Stimulated activated CD4-positive, alpha-beta T cell treated with anti-CD3 and anti-CD28 coated beads, Interleukin-15, amount 100 ng/mL, for 48 hours (primary cell): ENCODE measurements around the gene AOPEP.
A peak's percentile ranks its signal among the peaks of the same experiment; 100 is the strongest.

Experiments
- DNase-seq, 2 donors: peaks; one replicate each; pipeline ENCODE4 v3.0.0-alpha.2; 2020; ENCODE audit warnings: low read depth in 2 of 2

Gene AOPEP

GRCh38 chr9:94896512-94896911 is 170.0 kb downstream of the AOPEP start:
- DNase-seq: no peak

GRCh38 chr9:94899464-94900221 is 173.1 kb downstream of the AOPEP start:
- DNase-seq: no peak

GRCh38 chr9:94900222-94901018 is 173.9 kb downstream of the AOPEP start:
- no peak for DNase-seq

- DNase-seq: no peak
Measured at GRCh38 chr9:94901019-94901363, 174.5 kb downstream of the AOPEP start.

DNA sequence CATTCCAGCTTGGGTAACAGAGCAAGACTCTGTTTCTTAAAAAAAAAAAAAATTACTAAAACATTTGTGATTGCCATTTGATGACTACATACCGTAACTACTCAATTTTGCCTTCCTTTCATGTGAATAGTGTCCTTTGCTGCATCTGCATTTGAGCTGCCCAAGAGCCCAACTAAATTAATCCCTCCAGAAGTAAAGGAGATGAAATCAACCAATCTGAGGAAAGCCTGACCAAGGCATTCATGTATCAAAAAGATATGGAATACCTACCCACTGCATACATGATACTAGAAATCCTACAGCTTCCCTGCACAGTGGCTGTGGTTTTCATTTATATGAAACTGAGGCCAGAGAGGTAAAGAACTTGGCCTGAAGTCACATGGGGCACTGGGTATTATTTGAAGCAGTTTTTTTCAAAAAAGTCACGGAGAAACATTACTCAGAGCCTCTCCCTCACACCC is 177.5 kb downstream of the AOPEP start:
- no peak for DNase-seq

DNA sequence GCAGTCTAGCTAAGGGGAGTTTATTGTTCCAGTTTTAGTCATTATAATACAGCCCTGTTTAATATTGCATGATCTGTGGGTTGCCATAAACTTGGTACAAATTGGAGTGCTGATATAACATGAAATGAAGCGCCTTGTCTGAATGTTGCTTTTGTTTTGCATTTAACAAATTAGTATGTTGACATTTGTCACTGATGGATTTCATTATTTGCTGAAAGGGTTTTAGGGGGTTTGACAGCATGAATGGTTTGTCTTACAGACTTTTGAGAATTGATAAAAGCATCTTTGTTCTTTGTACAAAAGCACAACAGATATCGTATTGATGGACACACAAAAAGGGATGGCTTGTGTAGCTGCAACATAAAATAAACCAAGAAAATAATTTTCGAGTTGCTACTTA is 178.3 kb downstream of the AOPEP start:
- no peak for DNase-seq

- no peak for DNase-seq
Measured at GRCh38 chr9:94905606-94906005, 179.1 kb downstream of the AOPEP start.

GRCh38 chr9:94906181-94906580 is 179.7 kb downstream of the AOPEP start:
- no peak for DNase-seq

DNA sequence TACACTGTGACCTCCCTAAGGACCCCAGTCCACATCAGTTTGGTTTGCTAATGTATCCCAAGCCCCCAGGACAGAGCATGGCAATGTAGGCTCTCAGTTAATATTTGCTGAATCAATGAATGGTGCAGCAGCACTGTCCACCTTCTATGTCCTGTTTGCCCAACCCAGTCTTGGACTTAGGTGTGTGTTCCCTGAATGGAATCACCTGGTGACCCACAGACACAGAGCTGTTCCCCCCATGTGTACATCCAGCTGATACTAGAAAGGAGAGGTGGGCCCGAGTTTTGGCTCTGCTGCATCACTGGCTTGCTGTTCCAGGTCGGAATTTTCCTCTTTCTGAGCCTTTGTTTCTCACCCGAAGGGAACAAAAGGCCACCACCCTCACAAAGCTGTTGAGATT is 180.2 kb downstream of the AOPEP start:
- DNase-seq: no peak

DNA sequence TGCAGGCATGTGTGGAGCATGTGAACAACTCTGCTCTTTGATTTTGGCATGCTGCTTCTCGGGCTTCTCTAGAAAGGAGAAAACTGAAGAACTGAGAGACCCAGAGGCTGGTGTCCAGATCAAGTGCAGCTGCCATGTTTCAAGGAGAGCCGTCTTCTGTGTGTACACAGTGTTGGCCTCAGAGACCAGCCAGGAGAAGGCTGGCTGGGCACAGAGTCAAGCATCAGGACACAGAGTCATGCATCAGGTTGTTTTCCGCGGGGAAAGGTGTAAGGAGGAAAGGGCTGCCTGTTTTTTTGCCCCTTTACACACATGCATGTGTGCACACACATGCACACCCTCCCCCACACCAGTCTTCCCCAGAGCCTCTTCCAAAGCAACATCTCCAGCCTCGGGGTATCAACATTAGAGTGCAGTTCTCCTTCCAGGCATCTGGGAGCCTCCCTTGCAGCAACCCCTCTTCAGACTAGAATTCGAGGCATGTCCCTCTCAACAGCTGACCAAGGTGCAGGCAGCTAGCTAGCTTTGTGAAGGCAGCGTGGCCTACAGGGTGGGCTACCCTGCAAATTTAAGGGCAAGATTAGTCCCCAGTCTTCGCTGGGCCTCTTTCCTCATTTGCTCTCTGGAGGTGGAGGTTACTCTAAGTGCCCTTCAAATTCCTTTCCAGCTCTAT is 180.9 kb downstream of the AOPEP start:
- no peak for DNase-seq

DNA sequence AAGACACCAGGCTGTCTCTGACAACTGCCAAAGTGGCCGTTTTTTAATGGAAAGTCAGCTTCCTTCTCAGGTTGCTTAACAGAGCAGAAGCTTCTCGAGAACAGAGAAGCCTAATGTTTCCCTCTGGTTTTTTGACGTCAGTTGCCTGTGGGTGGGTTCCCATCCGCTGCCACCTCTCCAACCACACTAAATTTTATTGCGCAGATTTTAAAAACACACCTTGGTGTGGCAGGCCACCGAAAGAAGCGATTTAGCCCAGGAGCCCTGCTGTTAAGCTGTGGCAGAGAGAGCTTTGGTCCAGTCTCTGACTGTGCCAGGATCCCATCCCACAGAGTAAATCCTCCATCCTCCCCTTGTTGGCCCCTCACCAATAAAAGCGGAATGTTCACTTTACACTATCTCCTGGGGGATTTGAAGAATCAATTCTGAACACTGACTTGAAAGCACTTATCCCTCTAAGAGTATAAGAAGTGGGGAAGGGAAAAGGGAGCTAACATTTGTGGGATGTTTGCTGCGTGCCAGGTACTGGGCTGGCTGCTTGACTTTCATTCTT is 181.6 kb downstream of the AOPEP start:
- no peak for DNase-seq

- DNase-seq: no peak
Measured at GRCh38 chr9:94908583-94909249, 182.2 kb downstream of the AOPEP start.

GRCh38 chr9:94909250-94909894 is 182.9 kb downstream of the AOPEP start:
- peak; percentile 12 to 16 for DNase-seq

DNA sequence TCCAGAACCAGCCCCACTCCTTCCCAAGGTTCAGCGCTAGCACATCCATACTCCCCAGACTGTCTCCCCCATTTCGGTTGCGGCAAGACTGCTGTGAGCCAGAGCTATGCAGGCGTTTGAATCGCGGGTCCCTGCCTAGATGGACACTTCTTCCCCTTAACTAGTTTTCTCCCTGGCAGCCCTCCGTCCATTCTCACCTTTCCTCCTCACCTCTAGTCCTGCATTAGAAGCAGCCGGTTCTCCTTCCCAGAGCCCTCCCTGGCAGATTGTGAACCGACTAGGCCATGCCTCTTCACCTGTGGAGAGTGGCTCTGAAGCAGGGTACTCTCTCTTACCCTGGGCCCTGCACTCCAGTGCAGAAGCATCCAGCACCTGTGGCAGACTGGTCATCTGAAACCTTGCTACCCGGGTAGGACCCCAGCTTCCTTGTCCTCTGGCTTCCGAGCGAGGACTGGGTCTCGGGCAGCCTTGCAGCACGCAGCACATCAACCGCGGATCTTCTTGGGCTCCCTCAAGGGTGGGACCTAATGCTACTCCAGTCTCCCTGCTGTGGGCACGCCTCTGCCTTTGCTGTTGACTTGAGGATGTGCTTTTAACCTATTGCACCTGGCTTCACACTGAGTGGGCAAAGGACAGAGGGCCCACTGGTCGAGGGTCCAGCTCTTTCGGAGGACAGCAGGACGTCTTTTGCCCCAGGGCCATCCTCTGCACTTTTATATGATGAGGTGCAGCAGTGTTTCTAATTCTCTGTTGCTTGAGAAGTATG is 183.6 kb downstream of the AOPEP start:
- DNase-seq: no peak

DNA sequence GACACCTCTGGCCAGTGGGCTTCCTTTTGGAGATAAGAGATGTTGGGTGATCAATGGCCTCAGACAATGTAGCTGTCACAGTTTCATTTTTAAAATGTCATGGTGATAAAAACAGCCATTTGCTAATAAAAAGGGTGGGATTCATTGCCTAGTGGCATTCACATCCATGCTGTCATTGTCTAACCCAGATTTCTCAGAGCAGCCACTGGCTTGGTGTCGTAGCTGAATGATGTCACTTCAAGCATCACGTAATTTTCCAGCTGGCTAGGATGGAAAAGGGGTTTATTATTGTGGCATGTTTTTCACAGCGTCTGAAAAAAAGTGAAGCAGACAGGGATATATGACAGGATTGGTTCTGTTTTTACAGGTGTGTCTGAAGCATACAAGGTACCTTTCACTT is 184.7 kb downstream of the AOPEP start:
- DNase-seq: no peak

DNA sequence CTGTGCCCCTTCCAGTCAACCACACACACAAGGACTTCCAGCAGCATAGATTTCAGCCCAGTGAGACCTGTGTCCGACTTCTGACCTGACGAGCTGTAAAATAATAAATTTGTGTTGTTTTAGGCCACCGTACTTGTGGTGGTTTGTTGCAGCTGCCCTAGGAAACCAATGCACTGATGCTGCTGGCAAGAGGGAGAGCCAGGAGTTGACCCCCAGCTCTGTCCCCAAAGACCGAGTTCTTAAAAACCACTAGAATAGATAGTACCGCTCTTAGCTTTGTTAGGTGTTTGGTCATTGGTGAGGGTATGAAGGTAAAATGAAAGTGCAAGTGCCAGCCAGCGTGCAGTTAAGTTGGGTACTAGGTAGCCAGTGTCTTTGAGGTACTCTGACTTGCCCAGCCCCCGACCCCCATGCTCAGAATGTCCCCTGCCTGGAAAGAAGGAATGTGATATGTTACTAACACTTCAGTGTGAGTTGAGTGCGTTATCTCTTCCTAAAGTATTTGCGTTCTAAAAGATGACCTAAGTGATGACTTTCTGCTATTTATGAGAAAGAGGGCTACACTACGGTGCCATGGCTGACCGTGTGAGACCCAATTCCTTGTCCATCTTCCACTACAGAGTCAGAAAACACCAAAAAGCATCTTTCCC is 185.6 kb downstream of the AOPEP start:
- DNase-seq: no peak

GRCh38 chr9:94912700-94913249 is 186.3 kb downstream of the AOPEP start:
- no peak for DNase-seq

GRCh38 chr9:94913550-94913949 is 187.1 kb downstream of the AOPEP start:
- no peak for DNase-seq
